GM19193 (cell line): Measurements from ENCODE around the gene ADAP1.

Source experiments
- POLR2A ChIP-seq: IDR thresholded peaks from 4 replicates; pipeline ENCODE4 v1.6.1; 2011; ENCODE audit not compliant: insufficient read depth, insufficient read length; ENCODE audit errors: extremely low read depth

Gene ADAP1

DNA sequence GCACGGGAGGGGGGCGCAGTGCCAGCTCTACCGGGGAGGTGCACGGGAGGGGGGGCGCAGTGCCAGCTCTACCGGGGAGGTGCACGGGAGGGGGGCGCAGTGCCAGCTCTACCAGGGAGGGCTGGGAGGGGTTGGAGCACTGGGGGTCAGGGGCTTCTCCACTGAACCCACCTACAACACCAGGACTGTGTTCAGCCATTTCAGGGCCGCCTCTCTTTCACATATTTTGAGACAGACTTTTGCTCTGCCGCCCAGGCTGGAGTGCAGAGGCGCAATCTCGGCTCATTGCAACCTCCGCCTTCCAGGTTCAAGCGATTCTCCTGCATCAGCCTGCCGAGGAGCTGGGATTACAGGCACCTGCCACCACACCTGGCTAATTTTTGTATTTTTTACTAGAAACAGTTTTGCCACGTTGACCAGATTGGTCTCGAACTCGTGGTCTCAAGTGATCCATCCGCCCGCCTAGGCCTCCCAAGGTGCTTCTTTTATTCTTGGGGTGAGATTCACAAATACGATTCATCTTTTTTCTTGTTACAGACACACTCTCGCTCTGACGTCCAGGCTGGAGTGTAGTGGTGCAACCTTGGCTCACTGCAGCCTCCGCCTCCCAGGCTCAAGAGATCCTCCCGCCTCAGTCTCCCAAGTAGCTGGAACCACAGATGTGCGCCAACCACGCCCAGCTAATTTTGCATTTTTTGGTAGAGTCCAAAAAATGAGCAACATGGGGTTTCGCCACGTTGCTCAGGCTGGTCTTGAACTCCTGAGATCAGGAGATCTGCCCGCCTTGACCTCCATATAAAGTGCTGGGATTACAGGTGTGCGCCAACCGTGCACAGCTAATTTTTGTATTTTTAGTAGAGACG, 37.0 kb downstream of the ADAP1 start:
- no peak for TF ChIP-seq POLR2A

DNA sequence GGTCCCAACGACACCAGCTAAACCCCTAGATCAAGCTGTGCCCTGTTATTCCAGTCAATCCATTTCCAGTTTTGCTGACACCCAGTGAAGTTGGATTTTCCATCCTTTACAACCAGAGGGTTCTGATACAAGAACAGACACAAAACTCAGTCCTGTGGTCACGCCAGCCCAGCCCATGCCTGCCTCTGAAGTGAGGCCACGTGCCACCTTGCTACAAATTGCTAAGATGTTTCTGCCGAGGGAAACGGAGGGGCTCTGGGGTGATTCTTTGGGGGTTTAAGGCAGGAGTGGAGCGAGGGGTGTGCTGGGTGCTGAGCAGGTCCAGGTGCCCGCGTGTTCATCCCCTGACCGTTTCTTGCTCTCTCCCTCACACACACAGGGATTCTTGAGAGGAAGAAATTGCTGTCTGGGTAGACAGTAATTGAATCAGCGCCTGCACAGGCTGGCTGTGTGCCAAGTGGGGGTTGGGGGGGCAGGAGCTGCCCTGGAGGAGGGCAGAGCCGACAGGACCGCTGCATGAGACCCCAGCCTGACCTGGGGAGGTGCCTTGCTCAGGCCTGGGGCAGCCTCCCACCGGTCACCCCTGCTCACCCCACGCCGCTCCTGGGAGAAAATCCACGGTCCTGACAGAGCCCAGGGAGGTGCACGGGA, 38.1 kb downstream of the ADAP1 start:
- no peak for TF ChIP-seq POLR2A

- TF ChIP-seq POLR2A, result no peak
Observed at GRCh38 chr7:915291-916218, 38.9 kb downstream of the ADAP1 start.

- TF ChIP-seq POLR2A, result no peak
Observed at GRCh38 chr7:914521-915194, 39.8 kb downstream of the ADAP1 start.

DNA sequence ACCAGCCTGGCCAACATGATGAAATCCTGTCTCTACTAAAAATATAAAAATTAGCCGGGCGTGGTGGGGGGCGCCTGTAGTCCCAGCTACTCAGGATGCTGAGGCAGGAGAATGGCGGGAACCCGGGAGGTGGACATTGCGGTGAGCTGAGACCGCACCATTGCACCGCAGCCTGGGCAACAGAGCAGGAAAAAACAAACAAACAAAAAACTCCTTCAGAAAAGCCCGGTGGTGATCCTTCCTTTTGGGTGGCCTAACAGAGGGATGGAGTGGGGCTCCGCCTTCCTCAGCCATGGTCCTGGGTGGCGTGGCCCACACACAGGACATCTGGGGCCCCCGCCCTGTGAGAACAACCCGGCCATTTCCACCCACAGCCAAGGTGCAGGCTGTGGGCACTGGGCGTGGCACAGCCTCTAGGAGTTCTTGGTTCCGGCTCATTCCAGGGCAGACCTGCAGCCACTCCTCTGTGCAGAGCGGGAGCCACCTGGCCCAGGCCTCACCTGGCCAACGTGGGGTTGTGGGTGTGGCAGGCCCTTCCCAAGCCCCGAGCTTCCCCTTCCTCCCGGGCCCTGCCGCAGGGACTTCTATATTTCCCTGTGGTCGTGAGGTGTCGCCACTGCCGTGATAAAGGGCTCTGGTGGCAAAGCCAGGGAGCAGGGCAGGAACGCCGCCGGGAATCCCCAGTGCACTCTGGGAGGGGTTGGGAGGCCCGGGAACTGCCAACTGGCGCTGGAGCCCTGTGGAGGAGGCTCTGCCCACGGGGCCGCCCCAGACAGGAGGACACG, 40.6 kb downstream of the ADAP1 start:
- TF ChIP-seq POLR2A, result no peak

DNA sequence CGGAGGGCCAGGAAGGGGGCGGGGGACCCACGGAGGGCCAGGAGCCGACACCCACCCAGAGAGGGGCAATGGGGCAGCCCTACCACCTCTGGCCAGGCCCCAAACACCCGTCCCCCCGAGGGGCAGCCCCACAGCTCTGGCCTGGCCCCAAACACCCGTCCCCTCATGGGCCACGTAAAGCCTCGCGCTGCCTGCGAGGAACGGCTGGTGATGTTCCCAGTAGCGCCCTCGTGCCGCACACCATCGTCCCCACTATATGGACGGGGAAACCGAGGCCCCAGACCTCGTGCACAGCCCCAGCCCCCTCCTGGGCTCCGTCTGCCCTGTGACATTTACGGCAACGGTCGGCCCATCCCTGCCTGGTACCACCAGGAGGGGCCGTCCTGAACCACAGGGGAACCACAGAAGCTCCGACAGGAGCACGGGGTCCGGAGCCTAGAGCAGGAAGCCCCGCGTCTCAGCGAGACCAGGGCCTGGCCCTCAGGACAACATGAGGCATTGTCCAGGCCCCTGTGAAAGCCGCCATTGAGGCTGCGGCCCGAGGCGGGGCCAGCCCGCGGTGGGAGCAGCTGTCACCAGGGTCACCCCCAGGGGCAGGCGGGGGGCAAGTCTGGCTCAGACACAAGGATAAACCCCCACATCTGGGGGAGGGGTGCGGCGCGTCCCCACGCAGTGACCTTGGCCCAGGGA, 42.5 kb downstream of the ADAP1 start:
- no peak for TF ChIP-seq POLR2A

DNA sequence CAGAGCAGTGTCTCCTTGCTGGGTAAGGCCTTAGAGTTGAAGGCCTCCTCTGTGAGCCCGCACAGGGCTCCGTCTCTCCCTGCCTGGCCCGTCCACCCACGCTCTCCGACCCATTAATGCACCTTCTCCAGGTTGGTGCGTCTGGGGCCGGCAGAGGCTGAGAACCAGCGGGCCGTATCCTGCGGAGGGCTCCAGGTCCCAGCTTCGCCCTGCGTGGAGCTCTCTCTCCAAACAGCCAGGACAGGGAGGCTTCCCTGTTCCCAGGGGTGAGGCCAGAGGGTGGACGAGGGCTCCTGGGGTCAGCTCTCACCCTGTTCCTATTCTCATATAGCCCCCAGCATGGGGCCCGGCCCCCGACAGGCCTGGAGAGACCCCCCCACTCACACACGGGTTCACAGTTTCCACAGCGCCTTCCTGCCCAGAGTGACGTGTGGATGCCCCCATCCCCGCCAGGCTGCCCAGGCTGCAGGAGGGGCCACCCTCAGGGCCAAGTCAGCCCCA, 43.5 kb downstream of the ADAP1 start:
- TF ChIP-seq POLR2A, result no peak

DNA sequence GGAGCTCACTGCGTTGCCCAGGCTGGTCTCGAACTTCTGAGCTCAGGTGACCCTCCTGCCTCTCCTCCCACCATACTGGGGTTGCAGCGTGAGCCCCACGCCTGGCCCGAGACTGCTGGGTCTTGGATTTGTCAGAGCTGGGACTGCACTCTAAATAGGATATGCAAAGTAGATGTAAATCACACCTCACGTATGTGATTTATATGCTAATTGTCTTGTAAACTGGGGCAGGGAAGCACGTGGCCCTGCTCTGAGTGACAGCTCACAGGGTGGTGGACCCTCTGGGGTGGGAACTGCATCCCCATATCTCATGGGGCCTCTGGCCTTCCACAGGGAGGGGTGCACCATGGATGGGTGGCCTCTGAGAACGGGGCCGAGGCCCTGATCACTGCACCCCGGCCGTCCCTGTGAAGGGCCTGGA, 44.0 kb downstream of the ADAP1 start:
- TF ChIP-seq POLR2A, result no peak

GRCh38 chr7:909358-910329, 44.8 kb downstream of the ADAP1 start:
- peak; percentile 14 for TF ChIP-seq POLR2A

GRCh38 chr7:908159-908581, 46.3 kb downstream of the ADAP1 start:
- TF ChIP-seq POLR2A, result no peak

DNA sequence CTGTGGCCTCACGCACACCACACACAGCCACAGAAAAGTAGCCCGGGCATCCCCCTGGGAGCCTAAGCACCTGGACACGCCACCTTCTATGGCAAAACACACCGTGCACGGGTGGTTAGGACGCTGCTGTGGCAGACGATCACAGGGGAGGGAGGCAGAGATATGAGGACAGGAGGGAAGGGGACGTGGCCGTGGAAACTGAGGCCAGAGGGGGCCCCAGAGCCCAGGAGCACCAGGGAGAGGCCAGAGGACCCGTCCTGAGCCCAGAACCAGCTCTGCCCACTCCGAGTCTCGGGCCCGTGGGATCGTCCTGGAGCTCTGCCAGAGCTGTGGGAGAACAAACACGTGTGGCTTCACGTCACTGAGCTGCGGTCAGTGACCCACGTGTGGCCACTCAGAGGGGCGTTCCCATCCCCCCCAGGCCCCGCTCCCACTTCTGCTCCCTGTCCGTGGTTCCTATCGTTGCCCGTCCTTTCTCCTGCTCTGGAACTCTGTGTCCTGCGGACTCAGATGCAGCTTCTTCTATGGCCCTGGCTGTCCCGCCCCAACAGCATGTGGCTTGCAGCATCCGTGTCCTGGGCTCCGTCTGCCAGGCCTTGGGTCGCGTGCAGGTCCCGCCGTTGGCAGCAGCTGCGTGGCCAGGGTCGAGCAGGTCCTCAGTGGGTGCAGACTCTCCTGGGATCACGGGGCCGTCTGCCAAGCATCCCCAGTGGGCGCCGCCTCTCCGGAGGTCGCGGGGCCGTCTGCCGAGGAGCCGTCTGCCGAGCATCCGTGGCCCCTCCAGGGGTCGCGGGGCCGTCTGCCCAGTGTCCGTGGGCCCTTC, 47.1 kb downstream of the ADAP1 start:
- TF ChIP-seq POLR2A, result no peak
